Fibroblast of skin of abdomen (primary cell): ENCODE data around the gene IBA57.

Experiments
- DNase-seq: peaks from one replicate; pipeline ENCODE4 v3.0.0-alpha.2; 2013

The IBA57 gene

DNA sequence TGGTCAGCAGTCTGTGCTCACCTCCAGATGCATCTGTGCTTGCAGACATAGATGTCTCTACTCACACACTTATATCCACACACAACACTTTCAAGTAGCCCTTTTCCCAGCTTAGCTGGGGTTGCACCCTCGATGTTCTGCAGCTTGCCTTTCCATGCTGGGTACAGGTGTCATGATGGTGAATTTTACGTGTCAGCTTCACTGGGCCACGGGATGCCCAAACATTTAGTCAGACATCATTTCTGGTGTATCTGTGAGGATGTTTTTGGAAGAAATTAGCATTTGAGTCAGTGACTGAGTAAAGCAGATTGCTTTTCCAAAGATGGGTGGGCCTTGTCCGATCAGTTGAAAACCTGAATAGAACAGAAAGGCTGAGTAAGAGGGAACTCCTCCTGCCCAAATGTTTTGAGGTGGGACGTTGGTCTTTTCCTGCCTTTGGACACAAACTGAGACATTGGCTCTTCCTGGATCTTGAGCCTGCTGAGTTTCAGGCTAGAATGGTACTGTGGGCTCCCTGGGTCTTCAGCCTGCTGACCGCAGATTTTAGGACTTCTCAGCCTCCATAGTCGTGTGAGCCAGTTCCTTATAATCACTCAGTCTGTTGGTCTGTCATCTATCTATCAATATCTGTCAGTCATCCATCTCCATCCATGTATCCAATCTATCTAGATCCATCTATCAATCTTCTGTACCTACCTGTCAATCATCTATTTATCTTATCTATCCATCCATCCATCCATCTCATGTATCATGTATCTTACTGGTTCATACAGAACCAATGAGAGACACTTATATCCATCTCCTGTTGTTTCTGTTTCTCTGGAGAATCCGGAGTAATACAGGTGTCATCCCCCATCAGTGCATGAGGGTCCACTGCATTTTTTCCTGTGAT lies 29.6 kb downstream of the IBA57 start:
- no peak for DNase-seq

DNA sequence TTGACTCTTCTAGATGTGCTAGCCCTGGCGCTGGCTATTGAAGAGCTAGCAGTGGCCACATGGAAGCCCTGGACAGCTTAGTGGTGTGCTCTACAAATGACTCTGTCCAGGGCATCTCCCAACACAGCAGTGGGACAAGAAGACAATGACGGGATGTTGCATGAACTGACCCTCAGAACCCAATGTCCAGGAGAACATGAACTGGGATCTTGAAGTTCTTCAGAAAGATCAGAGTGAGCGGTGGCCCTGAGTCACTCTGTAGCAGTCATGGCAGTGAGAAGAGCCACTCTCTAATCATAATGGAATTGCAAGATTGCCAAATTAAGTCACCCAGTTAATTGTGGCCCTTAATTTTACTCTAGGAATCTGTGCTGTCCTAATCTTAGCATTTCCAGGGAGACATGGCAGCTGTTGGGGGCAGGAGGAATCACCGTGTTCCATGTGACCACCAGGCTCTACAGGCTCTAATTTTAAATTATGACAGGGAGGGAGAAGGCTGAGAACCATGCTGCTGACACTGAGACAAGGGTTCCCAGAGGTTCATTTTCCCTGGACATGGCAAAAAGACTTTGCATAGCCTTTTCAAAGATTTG lies 32.0 kb downstream of the IBA57 start:
- no peak for DNase-seq

DNA sequence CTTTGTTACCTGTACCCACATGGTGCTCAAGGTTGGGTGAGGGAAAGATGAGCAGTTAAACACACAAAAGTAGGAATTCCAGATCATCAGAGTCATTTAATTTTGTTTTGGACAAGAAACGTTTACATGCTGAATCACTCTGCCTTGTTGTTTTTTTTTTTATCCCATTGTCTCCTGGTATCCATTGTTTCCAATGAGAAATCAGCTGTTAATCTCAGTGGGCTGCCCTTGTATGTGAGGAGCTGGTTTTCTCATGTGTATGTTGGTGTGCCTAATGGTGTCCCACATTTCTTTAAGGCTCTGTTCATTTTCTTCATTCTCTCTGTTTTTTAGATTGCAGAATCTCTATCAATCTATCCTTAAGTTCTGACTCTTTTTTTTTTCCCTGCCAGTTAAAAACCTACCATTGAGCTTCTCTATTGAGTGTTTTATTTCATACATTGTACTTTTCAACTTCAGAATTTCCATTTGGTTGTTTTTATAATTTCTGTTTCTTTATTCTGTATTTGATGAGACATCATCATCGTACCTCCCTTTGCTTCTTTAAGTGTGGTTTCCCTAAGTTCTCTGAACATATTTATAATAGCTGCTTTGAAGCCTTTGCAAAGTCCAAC lies 33.5 kb downstream of the IBA57 start:
- no peak for DNase-seq

DNA sequence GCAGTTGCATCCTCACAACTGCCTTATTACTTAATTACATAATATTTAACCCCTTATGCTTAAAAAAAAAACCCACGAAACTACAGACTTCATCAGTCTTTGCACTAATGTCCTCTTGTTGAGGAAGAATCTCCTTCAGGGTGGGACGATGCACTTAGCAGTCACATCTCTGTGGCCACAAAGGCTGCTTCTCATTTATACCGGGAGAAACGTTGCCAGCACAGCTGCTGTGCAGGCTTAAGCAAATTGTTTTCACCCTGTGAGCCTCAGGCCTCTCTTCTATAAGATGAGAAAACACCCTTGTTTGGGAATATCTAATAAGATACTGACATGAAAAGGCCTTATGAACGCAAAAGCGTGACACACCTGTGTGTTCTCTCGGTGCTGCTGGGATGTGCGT lies 39.4 kb downstream of the IBA57 start:
- no peak for DNase-seq

DNA sequence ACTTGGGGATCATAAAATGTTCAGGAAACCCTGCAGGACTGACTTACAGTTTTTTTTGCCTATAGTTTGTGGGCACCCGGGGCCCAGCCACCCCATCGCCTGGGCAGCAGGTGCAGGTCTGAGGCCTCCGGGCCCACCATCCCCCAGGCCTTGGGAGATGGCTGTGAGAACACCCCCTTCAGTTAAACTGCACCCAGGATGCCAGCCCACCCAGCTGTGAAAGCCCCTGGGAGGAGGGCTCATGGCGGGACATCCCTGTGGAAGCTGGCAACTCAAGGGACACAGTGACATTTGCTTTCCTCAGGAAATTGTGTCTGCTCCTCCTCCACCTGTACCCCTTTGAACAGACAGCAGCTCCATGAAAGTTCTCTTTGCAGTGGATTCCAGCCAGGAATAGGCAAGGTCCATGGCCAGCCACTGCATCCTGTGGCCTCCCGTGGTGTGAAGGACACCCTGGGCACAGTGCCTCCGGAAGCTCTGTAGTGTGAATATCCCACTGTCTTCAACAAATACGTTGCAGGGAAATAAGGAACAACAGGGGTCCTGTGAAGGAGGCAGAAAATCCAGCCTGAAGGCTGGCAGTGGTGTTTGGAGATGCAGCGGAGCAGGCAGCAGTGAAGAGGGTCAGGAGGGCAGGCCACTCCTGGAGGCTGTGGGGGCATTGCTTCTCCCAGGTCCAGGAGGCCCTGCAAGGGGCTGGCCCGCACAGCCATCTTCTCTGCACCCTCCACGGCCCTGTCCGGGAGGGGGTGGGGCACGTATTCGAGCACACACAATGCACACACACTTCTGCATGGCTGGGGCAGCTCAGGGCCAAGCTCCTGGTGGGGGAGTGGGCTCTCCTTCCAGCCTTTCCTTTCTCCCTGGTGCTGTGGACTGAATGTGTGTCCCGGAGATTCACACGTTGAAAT lies 40.2 kb downstream of the IBA57 start:
- DNase-seq: no peak

DNA sequence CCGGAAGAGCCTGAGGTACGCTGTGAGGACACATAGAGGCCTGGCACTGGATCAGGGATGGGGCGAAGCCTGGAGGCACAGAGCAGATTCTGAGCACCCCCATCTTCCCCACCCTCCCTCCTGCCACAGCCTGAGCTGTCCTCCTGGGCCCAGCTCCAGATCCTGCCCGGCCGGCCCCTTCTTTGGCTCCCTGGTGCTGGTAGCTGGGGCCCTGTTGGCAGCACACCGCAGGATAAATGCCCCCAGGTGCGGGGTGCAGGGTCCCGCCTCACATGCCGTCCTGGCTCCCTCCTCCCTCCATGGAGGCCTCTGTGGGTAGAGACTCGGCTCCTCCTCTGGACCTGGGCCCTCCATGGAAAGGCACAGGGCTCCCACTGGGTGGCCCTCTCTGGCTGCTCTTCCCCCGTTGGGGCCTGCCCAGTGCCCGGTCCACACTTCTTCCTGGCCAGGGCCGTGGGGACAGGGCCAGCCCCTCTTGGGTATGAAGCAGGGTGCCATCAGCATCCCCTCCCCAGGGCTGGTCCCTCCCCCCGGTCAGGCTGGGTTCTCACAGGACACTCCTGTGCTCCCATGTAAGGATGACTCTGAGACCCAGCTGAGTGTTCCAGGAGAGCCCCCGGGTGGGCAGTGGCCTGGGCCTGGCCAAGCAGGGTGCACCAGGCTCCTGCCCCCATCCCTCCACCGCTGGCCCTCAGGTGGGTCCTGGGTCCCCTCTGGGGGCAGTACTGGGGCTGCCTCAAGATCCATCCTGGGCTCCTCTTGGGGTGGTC lies 41.2 kb downstream of the IBA57 start:
- DNase-seq: no peak

DNA sequence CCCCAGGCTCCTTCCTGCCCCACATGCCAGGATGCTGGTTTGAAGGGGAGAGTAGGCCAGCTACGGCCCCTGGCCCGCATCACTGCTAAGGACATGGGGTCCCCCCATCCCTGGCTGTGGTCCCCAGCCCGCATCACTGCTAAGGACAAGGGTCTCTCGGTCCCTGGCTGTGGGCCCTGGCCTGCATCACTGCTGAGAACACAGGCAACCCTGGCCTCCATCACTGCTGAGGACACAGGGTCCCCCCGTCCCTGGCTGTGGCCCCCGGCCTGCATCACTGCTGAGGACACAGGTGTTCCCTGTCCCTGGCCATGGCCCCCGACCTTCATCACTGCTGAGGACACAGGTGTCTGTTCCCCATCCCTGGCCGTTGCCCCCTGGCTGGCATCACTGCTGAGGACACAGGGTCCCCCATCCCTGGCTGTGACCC lies 41.8 kb downstream of the IBA57 start:
- DNase-seq: no peak

DNA sequence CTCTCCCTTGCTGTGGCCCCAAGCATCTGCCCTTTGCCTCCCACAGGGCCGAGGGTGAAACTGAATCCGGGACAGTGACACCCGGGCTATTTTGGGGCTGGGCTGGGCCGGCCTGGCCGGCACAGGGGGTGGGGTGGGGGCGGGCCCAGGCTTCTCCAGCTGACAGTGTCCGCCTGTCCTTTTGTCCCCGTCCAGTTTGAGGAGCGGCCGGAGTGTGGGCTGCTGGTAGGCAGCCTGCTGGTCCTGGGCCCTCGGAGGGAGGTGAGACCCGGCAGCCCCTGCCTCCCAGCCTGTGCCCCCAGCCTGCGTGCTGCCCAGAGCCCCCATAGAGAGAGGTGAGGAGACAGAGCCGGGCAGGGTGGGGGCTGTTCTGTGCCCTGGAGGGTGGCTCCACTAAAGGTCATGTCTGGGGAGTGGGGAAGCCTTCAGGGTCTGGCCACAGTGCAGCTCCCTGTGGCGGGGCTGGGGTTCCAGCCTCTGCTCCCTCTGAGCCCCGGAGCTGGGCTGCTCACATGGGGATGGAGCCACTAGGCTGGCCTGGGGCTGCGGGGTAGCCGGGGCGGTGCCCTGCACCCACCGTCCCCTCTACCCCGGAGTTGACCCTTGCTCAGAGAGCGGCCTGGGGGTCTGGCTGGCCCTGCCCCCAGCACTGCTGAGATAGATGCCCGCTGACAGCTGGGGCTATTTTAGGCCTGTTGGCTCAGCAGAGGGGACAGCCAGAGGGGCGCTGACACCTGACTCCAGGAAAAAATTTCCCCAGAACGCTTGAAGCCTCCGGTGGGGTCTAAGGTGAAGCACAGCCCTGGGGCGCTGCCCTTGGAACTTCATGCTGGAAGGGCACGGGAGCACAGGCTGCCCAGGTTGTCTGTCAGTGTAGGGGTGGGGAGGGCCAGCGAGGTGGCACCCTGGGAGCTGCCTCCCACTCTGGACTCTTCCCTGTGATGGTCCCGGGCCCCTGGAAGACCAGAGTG lies 42.5 kb downstream of the IBA57 start, which contains the start of gene OBSCN:
Gene OBSCN, plus strand, starts transcription at position 194 of the 971 bp plus-strand sequence. CDS start 3,740 bp downstream, outside the sequence.
- no peak for DNase-seq

DNA sequence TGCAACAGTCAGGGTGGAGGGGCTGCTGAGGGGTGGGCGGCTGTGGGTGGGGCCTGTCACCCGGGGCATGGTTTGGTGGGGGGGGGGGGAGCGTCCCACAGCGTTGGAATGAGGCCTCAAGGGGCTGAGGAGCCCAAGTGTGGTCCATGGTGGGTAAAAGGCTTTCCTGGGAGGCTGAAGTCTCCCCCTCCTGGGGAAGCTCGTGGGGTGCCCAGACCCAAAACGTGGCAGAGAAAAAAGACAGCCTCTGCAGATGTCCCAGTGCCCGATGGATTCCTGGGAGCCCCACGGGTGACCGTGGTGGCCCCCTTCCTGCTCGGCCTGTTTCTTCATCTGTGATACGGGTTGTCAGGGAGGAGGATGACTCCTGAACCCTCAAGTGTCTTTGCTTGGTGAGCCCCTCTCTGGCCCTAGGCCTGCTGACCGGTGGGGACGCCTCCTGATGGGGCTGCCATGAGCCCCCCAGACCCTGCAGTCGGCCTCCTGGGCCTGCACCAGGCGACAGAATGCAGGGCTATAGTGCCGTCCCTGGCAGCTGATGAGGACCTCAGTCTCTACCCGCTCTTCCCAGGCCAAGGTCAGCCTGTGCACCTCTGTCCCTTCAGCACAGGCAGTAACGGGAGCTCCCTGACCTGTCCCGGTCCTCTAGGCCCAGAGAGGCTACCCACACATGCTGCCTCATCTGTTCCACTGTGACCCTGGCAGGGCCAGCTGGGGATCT lies 43.4 kb downstream of the IBA57 start:
- no peak for DNase-seq

DNA sequence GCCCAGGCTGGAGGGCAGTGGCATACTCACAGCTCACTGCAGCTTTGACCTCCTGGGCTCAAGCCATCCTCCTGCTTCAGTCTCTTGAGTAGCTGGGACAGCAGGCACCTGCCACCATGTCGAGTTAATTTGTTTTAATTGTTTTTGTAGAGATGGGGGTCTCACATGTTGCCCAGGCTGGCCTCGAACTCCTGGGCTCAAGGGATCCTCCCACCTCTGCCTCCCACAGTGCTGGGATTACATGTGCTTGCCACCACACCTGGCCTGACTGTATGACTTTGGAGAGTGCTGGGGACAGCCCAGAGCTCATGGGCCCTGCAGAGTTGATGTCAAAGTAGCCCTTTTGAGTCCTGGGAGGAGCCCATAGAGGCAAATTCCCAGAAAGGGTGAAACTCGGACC lies 44.1 kb downstream of the IBA57 start:
- DNase-seq: no peak

DNA sequence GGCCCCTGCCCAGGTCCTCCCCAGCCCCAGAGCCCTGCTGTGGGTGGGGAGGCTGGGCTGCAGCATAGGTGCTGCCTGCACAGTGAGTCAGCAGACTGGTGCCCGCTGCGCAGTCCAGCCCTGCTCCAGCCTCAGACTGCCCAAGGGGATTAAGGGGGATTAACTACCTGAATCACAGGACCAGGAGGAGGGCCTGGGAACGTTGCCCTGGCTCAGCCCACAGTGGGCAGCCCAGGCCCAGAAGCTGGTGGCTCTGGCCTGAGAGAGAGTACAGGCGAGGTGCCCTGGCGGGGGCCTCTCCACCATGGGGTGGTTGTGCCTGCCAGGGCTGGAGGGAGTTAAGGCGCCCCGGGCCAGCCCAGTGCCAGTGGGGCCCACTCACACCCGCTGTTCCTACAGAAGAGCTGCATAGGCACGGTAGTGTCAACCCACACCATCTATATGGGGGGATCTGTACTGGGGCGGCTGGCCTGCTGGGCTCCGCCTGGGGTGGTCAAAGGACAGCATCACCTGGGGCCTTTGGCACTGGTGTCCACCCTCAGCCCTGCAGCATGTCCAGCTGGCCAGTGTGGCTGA lies 44.6 kb downstream of the IBA57 start:
- DNase-seq: no peak

DNA sequence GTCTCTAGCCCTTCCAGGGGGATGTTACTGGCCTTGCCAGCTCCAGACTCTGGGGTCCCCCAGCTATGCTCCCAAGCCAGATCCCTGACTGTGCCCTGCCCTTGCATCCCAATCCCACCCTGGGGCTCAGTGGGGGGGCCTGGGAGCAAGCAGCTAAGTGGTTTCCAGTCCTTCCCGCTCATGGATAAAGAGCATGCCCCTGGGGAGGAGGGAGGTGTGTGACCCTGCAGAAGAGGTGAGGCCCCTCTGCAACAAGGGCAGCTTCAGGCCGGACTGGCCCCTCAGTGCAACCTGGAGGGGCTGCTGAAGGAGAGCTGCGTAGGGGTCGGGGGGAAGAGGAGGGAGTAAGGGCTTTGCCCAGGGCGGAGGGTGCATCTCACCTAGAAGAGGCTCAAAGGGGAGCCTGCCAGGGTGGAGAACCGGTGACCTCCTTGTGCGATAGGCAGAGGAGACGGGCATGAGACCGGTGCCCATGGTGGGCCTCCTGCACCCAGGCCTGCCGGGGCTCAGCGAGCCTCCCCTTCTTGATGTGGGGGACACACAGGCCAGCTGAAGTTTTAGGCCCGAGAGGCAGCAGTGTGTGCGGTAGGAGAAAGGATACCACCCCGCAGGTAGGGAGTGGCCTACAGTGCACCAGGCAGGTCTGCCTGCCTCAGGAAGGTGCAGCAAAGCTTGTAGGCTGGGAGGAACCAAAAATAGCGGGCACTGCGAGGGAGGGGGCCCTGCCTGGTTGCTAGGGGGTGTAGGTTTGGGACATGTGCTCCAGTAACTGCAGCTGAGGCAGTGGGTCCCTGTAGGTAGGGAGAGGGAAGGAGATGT lies 45.3 kb downstream of the IBA57 start:
- no peak for DNase-seq

DNA sequence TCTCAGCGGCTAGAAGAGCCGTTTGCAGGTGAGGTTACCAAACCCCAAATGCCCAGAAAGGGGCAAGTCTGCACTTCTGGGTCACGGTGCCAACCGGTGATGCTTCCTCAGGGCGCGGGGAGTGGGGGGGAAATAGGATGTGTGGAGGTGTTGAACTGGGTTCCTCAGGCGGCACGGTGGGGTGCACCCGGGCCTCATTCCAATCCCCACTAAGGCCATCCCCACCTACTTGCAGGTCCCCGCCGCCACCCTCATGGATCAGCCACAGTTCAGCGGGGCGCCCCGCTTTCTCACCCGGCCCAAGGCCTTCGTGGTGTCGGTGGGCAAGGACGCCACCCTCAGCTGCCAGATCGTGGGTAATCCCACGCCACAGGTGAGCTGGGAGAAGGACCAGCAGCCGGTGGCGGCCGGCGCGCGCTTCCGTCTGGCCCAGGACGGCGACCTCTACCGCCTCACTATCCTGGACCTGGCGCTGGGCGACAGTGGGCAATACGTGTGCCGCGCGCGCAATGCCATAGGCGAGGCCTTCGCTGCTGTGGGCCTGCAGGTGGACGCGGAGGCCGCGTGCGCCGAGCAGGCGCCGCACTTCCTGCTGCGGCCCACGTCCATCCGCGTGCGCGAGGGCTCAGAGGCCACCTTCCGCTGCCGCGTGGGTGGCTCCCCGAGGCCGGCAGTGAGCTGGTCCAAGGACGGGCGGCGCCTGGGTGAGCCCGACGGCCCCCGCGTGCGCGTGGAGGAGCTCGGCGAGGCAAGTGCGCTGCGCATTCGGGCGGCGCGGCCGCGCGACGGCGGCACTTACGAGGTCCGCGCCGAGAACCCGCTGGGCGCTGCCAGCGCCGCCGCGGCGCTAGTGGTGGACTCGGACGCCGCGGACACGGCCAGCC lies 46.2 kb downstream of the IBA57 start:
- no peak for DNase-seq

DNA sequence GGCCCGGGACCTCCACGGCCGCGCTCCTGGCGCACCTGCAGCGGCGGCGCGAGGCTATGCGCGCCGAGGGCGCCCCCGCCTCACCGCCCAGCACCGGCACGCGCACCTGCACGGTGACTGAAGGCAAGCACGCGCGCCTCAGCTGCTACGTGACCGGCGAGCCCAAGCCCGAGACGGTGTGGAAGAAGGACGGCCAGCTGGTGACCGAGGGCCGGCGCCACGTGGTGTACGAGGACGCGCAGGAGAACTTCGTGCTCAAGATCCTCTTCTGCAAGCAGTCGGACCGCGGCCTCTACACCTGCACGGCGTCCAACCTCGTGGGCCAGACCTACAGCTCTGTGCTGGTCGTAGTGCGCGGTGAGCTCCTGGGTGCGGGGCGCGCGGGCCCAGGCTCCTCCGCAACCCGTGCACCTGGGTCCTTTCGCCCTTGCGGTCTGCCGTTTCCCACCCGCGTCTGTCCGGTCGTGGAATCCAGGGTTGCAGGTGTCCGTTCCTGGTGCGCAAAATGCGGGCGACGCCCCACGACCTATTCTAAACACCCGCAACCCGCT lies 46.9 kb downstream of the IBA57 start:
- DNase-seq: no peak

DNA sequence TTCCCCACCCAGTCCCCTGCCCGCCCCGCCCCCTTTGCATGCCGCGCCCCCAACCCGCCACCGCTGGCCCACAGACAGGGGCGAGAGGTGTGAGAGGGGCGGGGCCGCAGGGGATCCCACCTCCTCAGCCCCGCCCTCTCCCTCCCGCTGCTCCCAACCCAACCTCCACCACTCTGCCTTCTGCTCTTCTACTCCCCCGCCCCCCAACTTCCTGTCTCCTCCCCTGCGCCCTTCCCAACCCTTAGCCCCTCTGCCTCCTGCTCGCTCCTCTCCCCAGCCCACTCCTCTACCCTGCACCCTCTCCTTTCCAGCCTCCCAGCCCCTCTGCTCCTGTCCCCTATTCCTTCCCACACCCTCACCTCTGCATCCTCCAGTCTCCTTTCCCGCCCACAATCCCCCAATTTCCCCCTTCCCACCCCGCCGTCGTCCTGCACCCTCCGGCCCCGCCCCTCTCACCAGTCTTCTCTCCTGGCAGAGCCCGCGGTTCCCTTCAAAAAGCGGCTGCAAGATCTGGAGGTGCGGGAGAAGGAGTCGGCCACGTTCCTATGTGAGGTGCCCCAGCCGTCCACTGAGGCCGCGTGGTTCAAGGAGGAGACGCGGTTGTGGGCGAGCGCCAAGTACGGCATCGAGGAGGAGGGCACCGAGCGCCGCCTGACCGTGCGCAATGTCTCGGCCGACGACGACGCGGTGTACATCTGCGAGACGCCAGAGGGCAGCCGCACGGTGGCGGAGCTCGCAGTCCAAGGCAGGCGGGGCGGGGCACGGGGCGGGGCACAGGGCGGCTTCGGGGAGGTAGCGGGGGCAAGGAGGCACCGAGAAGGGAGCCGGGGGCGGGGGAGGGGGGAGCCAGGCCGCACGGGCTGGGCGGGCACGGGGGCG lies 47.6 kb downstream of the IBA57 start:
- DNase-seq: peak; percentile 74
